OCI-LY1 (cell line): ENCODE results near the gene ZNF552.

Experiments
- CTCF ChIP-seq: fragments of 200-600 bp; sonication (generic), shearing (Covaris generic); IDR thresholded peaks from 2 replicates; pipeline ENCODE4 v1.5.1; 2017; ENCODE audit warnings: mild to moderate bottlenecking, antibody characterized with exemption, low read length, moderate library complexity, mixed read lengths
- EZH2 ChIP-seq: fragments of 200-600 bp; sonication (generic), shearing (Covaris generic); IDR thresholded peaks from 2 replicates; pipeline ENCODE4 v1.8.0; 2017; ENCODE audit warnings: borderline replicate concordance, mixed run types, mild to moderate bottlenecking, antibody characterized with exemption, low read length, moderate library complexity, mixed read lengths

GRCh38 chr19:57815247-57816075 is 748 bp upstream of the ZNF552 start:
- no peak for TF ChIP-seq CTCF
- no peak for TF ChIP-seq EZH2
